H1 (cell line): ENCODE results near the gene USP37. TPM values are rescaled to one million over a fixed set of nuclear protein-coding genes. Genes with fewer than 3 reads are reported as not detected.

ENCODE experiments used
- CTCF ChIA-PET: fragments of 300-600 bp; sonication (Branson Sonifier 250); formaldehyde crosslinking; loops from one replicate; lab custom pipeline; 2021; ENCODE audit not compliant: partially characterized antibody; lab: Charles Lee
- POLR2A ChIA-PET: fragments of 300-600 bp; sonication (Branson Sonifier 250); formaldehyde crosslinking; loops from one replicate; lab custom pipeline; 2021; ENCODE audit warnings: inconsistent platforms; ENCODE audit not compliant: partially characterized antibody; lab: Charles Lee
- DNase-seq, 2 experiments: peaks; one replicate each; pipeline versions ENCODE4 v3.0.0 to v3.0.0-alpha.2; 2010 to 2022; ENCODE audit warnings: low spot score in 2 of 2, low read depth in 1 of 2, mixed read lengths in 1 of 2
- FAIRE-seq: peaks from 2 replicates; lab custom pipeline; 2011; peaks lifted over from hg19 to GRCh38; lab: Jason Lieb, UNC
- H2AFZ ChIP-seq: 2 replicates; pipeline ENCODE4 v1.8.1; 2012; ENCODE audit warnings: low read length, inconsistent platforms
- H2AK5ac ChIP-seq: 2 replicates; pipeline ENCODE4 v1.6.1; 2013; ENCODE audit warnings: low read depth, low read length
- H2BK120ac ChIP-seq: replicated peaks from 2 replicates; pipeline ENCODE3; 2013; ENCODE audit warnings: low read depth, low read length, inconsistent platforms
- H2BK12ac ChIP-seq: 2 replicates; pipeline ENCODE4 v1.6.1; 2013; ENCODE audit warnings: low read depth, low read length
- H2BK15ac ChIP-seq: 2 replicates; pipeline ENCODE4 v1.6.1; 2013; ENCODE audit warnings: low read length
- H2BK20ac ChIP-seq: 2 replicates; pipeline ENCODE4 v1.6.1; 2013; ENCODE audit warnings: low read length
- H2BK5ac ChIP-seq: 2 replicates; pipeline ENCODE4 v1.6.1; 2013; ENCODE audit warnings: low read depth, low read length
- H3K14ac ChIP-seq: 2 replicates; pipeline ENCODE4 v1.6.1; 2013; ENCODE audit warnings: inconsistent platforms; ENCODE audit not compliant: insufficient read length
- H3K18ac ChIP-seq: 2 replicates; pipeline ENCODE4 v1.6.1; 2013; ENCODE audit warnings: low read length; ENCODE audit errors: extremely low read depth
- H3K23ac ChIP-seq: 2 replicates; pipeline ENCODE4 v1.6.1; 2013; ENCODE audit warnings: inconsistent platforms; ENCODE audit not compliant: insufficient read length
- H3K23me2 ChIP-seq: 2 replicates; pipeline ENCODE4 v1.6.1; 2013; ENCODE audit warnings: low read depth, low read length
- H3K27ac ChIP-seq: 2 replicates; pipeline ENCODE4 v1.6.1; 2011; ENCODE audit warnings: low read depth, low read length, inconsistent platforms
- H3K27me3 ChIP-seq, 4 experiments: replicated peaks in 1 of 4; 1 replicate in 1 of 4; 2 replicates in 3 of 4; pipeline versions ENCODE4 v1.6.1 to v1.8.1; 2011 to 2013; ENCODE audit warnings: low read length in 3 of 4, mild to moderate bottlenecking in 3 of 4, inconsistent platforms in 2 of 4, mixed read lengths in 2 of 4, moderate library complexity in 1 of 4; ENCODE audit not compliant: control insufficient read depth in 3 of 4, insufficient read depth in 3 of 4; ENCODE audit errors: extremely low read depth in 1 of 4
- H3K36me3 ChIP-seq, 4 experiments: 2 replicates each; pipeline versions ENCODE4 v1.6.1 to v1.8.1; 2011 to 2013; ENCODE audit warnings: mild to moderate bottlenecking in 4 of 4, low read length in 3 of 4, moderate library complexity in 2 of 4, control low read depth in 1 of 4, inconsistent platforms in 1 of 4; ENCODE audit not compliant: insufficient read depth in 4 of 4, control insufficient read depth in 2 of 4
- H3K4ac ChIP-seq: replicated peaks from 2 replicates; pipeline ENCODE3; 2013; ENCODE audit warnings: low read length, low read depth, mixed read lengths, inconsistent platforms; ENCODE audit not compliant: insufficient read length
- H3K4me1 ChIP-seq, 4 experiments: replicated peaks in 1 of 4; 1 replicate in 1 of 4; 2 replicates in 3 of 4; pipeline versions ENCODE4 v1.6.1 to v1.8.1; 2011 to 2013; ENCODE audit warnings: low read length in 3 of 4, inconsistent platforms in 2 of 4, mixed read lengths in 1 of 4; ENCODE audit not compliant: insufficient read depth in 4 of 4, control insufficient read depth in 3 of 4
- H3K4me2 ChIP-seq, 2 experiments: 2 replicates each; pipeline versions ENCODE4 v1.6.1 to v1.8.1; 2011 to 2013; ENCODE audit warnings: low read depth in 2 of 2, low read length in 2 of 2, control low read depth in 1 of 2, inconsistent platforms in 1 of 2, mild to moderate bottlenecking in 1 of 2; ENCODE audit not compliant: insufficient read depth in 1 of 2
- H3K4me3 ChIP-seq, 4 experiments: fragments of 200-600, 300-600 bp in 1 of 4; sonication (generic), shearing (Covaris generic), sonication (Bioruptor Twin) in 1 of 4; 2 replicates each; pipeline versions ENCODE4 v1.5.1 to v1.8.1; 2011 to 2016; ENCODE audit warnings: low read length in 4 of 4, low read depth in 3 of 4, control low read depth in 2 of 4, inconsistent platforms in 2 of 4, mild to moderate bottlenecking in 2 of 4, mixed read lengths in 1 of 4, moderate library complexity in 1 of 4; ENCODE audit not compliant: insufficient read depth in 2 of 4; ENCODE audit errors: extremely low read depth in 1 of 4
- H3K56ac ChIP-seq: replicated peaks from 2 replicates; pipeline ENCODE3; 2013; ENCODE audit warnings: low read depth, mild to moderate bottlenecking, mixed read lengths, low read length, inconsistent platforms; ENCODE audit not compliant: insufficient read length
- H3K79me1 ChIP-seq: 2 replicates; pipeline ENCODE4 v1.6.1; 2013; ENCODE audit warnings: low read depth, low read length, control low read depth
- H3K79me2 ChIP-seq, 2 experiments: 2 replicates each; pipeline versions ENCODE4 v1.6.1 to v1.8.1; 2012 to 2013; ENCODE audit warnings: low read length in 2 of 2, mild to moderate bottlenecking in 2 of 2, inconsistent platforms in 1 of 2; ENCODE audit not compliant: insufficient read depth in 2 of 2, control insufficient read depth in 1 of 2
- H3K9ac ChIP-seq, 4 experiments: replicated peaks in 1 of 4; 1 replicate in 1 of 4; 2 replicates in 3 of 4; pipeline versions ENCODE4 v1.6.1 to v1.8.1; 2011 to 2013; ENCODE audit warnings: low read depth in 3 of 4, low read length in 3 of 4, control low read depth in 2 of 4, mild to moderate bottlenecking in 2 of 4, moderate library complexity in 2 of 4, inconsistent platforms in 1 of 4; ENCODE audit errors: extremely low read depth in 1 of 4
- H3K9me3 ChIP-seq, 2 experiments: 2 replicates each; pipeline versions ENCODE4 v1.6.1 to v1.8.1; 2012 to 2013; ENCODE audit warnings: mild to moderate bottlenecking in 2 of 2, moderate library complexity in 2 of 2, control low read depth in 1 of 2, inconsistent platforms in 1 of 2, low read depth in 1 of 2, low read length in 1 of 2, mixed read lengths in 1 of 2; ENCODE audit not compliant: insufficient read depth in 2 of 2
- H4K20me1 ChIP-seq, 2 experiments: replicated peaks in 1 of 2; 2 replicates each; pipeline versions ENCODE3 to v1.8.1; 2011 to 2013; ENCODE audit warnings: inconsistent platforms in 2 of 2, low read length in 2 of 2, mild to moderate bottlenecking in 1 of 2; ENCODE audit not compliant: insufficient read depth in 2 of 2, control insufficient read depth in 1 of 2
- H4K5ac ChIP-seq: 2 replicates; pipeline ENCODE4 v1.6.1; 2013; ENCODE audit warnings: low read length, low read depth, mixed read lengths, inconsistent platforms; ENCODE audit not compliant: insufficient read length
- H4K8ac ChIP-seq: 2 replicates; pipeline ENCODE4 v1.8.0; 2013; ENCODE audit warnings: mild to moderate bottlenecking, moderate library complexity, low read length, inconsistent platforms; ENCODE audit not compliant: insufficient read depth; ENCODE audit errors: extremely low read depth
- H4K91ac ChIP-seq: replicated peaks from 2 replicates; pipeline ENCODE3; 2013; ENCODE audit warnings: low read length, mixed read lengths, inconsistent platforms; ENCODE audit not compliant: insufficient read length
- CTBP2 ChIP-seq: IDR thresholded peaks from 2 replicates; pipeline ENCODE4 v1.7.0; 2011; ENCODE audit warnings: borderline replicate concordance, mild to moderate bottlenecking, moderate library complexity, mixed read lengths, low read length; ENCODE audit not compliant: insufficient read depth, insufficient read length
- NANOG ChIP-seq: IDR thresholded peaks from 2 replicates; pipeline ENCODE4 v1.6.1; 2011; ENCODE audit warnings: low read length, low read depth, mild to moderate bottlenecking, inconsistent platforms; ENCODE audit not compliant: insufficient read depth, poor library complexity, severe bottlenecking
- POLR2A ChIP-seq, 2 experiments: IDR thresholded peaks; 1 replicate in 1 of 2; 2 replicates in 1 of 2; pipeline ENCODE4 v1.6.1; 2011; ENCODE audit warnings: low read depth in 2 of 2, low read length in 2 of 2, mild to moderate bottlenecking in 2 of 2; ENCODE audit errors: control extremely low read depth in 1 of 2
- POLR2AphosphoS5 ChIP-seq: IDR thresholded peaks from 2 replicates; pipeline ENCODE4 v1.6.1; 2011; ENCODE audit warnings: low read depth, low read length
- TAF1 ChIP-seq: IDR thresholded peaks from 2 replicates; pipeline ENCODE4 v1.6.1; 2011; ENCODE audit warnings: mild to moderate bottlenecking, low read depth, low read length
- ZNF274 ChIP-seq: IDR thresholded peaks from 2 replicates; pipeline ENCODE4 v1.7.0; 2012; ENCODE audit warnings: low read length, borderline replicate concordance; ENCODE audit errors: extremely low read depth
- WGBS, 2 experiments: shearing (Covaris generic) in 1 of 2; methylation state at CpG; one replicate each; pipeline versions ENCODE4 v1.1.6 to v1.1.7; 2013 to 2015; ENCODE audit warnings: low lambda C conversion rate in 2 of 2, mixed read lengths in 2 of 2, inconsistent platforms in 1 of 2, low coverage in 1 of 2, missing lambda C conversion rate in 1 of 2; ENCODE audit not compliant: insufficient replicate concordance in 2 of 2, insufficient coverage in 1 of 2, insufficient read length in 1 of 2; ENCODE audit errors: extremely low coverage in 1 of 2, missing lambda C conversion rate in 1 of 2; 5-methylcytosine and 5-hydroxymethylcytosine counted together
- polyA plus RNA-seq, 7 experiments: library from polyadenylated mRNA; depleted of rRNA in 3 of 7; stranded (reverse) in 5 of 7; unstranded in 2 of 7; fragments of >200 nt in 5 of 7; fragments of 200-250 nt in 2 of 7; gene quantifications; 1 replicate in 5 of 7; 2 replicates in 1 of 7; 4 replicates in 1 of 7; pipeline versions ENCODE4 v1.2.1 to v1.2.3, GENCODE V29; 2011 to 2013; ENCODE audit warnings: missing spikeins in 2 of 7, mixed read lengths in 2 of 7
- total RNA-seq: library from RNA; stranded (reverse); fragmentation: NEBNext Ultra II Directional; extraction: Animal tissue kit (Norgen Biotek cat#: 25700); gene quantifications from 2 replicates; pipeline ENCODE4 v1.2.1, GENCODE V29; 2021

USP37 gene
- total and polyA plus RNA-seq, 2 of the 8 experiments (the other 6 are each of a cell fraction or from before 2014, with no cell fraction given): 3.8 to 29.1 TPM

- Histone ChIP-seq H3K79me1 (no peaks in the 10 kb centered on the region), H3K18ac (no peak overlapping the region; the same call in 1 of the 2 replicates), H3K79me2 (0 out of 4 replicates have a peak, but pooled peaks cover 0 to 9% of the 10 kb centered on the region in 2 experiments), H3K14ac (no peak overlapping the region), H3K23me2 (no peaks in the 10 kb centered on the region; the same call in 1 of the 2 replicates), H3K4ac (no peak overlapping the region), H3K9me3 (no peaks in the 10 kb centered on the region), H2BK20ac (no peak overlapping the region), H2AFZ (no peak overlapping the region), H3K23ac (no peak overlapping the region), H2BK12ac (no peak overlapping the region), H3K4me2 (peak overlapping the region; percentile 49 to 65), H4K20me1 (peaks cover 1 to 2% of the 10 kb centered on the region in 2 experiments), H2BK15ac (no peak overlapping the region), H3K27ac (no peak overlapping the region), H3K56ac (no peak overlapping the region), H3K9ac (no peak overlapping the region), H3K27me3 (no peaks in the 10 kb centered on the region), H3K4me1 (peaks cover 0 to 14% (median 0%) of the 10 kb centered on the region in 4 experiments; a peak in 3 of 7 replicates), H2AK5ac (no peak overlapping the region), H2BK120ac (no peak overlapping the region), H2BK5ac (no peak overlapping the region), H4K91ac (no peak overlapping the region), H4K5ac (peak overlapping the region; percentile 99), H4K8ac (no peak overlapping the region), H3K36me3 (peaks cover 4 to 69% (median 31%) of the 10 kb centered on the region in 4 experiments; a peak in 7 of 8 replicates), H3K4me3 (peak overlapping the region in 1 of 4 experiments; percentile 19; a peak in 1 of 8 replicates)
- 14% methylated on average over 4 of the region's 4 CpGs; no CpG with 5 or more reads in 1 of the 2 experiments for WGBS, 2 experiments
- ChIA-PET CTCF (no interaction called here), POLR2A (interaction anchor here (0.5 to 1.2 kb wide), 3 partner anchors 9 to 26 kb away, joined by 3 to 6 read pairs (median 4); partner anchors contain the start of gene USP37)
- FAIRE-seq (peak; percentile 78), DNase-seq (peak in 1 of 2 experiments; percentile 17)
- TF ChIP-seq TAF1: 0 out of 2 replicates have a peak, but pooled peaks have one; percentile 29
- TF ChIP-seq NANOG: peak; percentile 55
- no peak for TF ChIP-seq CTBP2
- peak in 1 of 2 experiments; percentile 41; a peak in 1 of 3 replicates for TF ChIP-seq POLR2A (IDR thresholded peaks at IDR 0.05; ENCODE audit: control extremely low read depth in 1 of 2, low read depth in 2 of 2, low read length in 2 of 2)
- no peak for TF ChIP-seq ZNF274
- peak; percentile 37; the same call in 1 of the 2 replicates for TF ChIP-seq POLR2AphosphoS5
Measured at GRCh38 chr2:218555527-218555926, 12.6 kb downstream of the USP37 start.
